Neutrophil (primary cell): Measurements from ENCODE around the gene BTD.

ENCODE experiments used
- H3K27ac ChIP-seq: fragments of 200-600 bp; sonication (generic); 2 replicates; pipeline ENCODE4 v1.5.1; 2016; ENCODE audit warnings: mild to moderate bottlenecking, moderate library complexity
- H3K27me3 ChIP-seq: fragments of 200-600 bp; sonication (generic); 2 replicates; pipeline ENCODE4 v1.6.0; 2016; ENCODE audit warnings: mild to moderate bottlenecking
- H3K36me3 ChIP-seq: fragments of 200-600 bp; sonication (generic); 2 replicates; pipeline ENCODE4 v1.5.1; 2017
- H3K4me1 ChIP-seq, 2 experiments: fragments of 200-600 bp in 1 of 2; sonication (generic) in 1 of 2; 1 replicate in 1 of 2; 2 replicates in 1 of 2; pipeline versions ENCODE4 v1.5.1 to v1.6.1; 2013 to 2016; ENCODE audit warnings: low read depth in 1 of 2, low read length in 1 of 2, mild to moderate bottlenecking in 1 of 2, moderate library complexity in 1 of 2; ENCODE audit not compliant: control insufficient read depth in 1 of 2, insufficient read depth in 1 of 2
- H3K4me3 ChIP-seq, 2 experiments: fragments of 200-600 bp in 1 of 2; sonication (generic) in 1 of 2; 1 replicate in 1 of 2; 2 replicates in 1 of 2; pipeline ENCODE4 v1.5.1; 2013 to 2016; ENCODE audit warnings: low read depth in 1 of 2, low read length in 1 of 2, mild to moderate bottlenecking in 1 of 2, moderate library complexity in 1 of 2
- H3K9me3 ChIP-seq: fragments of 200-600 bp; sonication (generic); 2 replicates; pipeline ENCODE4 v1.5.1; 2016
- TF ChIP-seq, protein P1 (sequence below): fragments of 200-600 bp; sonication (generic); IDR thresholded peaks from 2 replicates; pipeline ENCODE4 v1.5.1; 2016; ENCODE audit warnings: antibody characterized with exemption

The BTD gene

DNA sequence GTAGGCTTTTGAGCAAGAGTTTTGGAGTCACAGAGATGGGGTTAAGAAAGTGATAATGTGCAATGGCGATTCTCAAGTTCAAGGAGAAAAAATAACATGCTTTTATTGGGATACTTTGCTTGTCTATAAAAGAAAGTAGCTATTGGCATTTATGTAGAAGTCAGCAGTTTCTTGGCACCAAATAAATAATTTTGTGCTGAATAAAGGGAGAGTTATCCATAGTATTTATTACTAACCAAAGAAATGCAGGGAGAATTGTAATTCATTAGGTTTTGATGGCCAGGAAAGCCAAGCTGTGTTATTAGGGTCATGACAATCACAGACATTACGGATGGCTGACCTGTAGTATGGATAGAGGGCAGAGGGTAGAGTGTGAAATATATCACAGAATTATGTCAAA lies 33.1 kb downstream of the BTD start:
- Histone ChIP-seq H3K9me3 (no peaks in the 10 kb centered on the region), H3K4me1 (peaks cover 8 to 17% of the 10 kb centered on the region in 2 experiments), H3K27me3 (no peaks in the 10 kb centered on the region), H3K4me3 (no peak overlapping the region), H3K36me3 (peaks cover 11% of the 10 kb centered on the region), H3K27ac (no peak overlapping the region)
- TF ChIP-seq, protein P1, sequence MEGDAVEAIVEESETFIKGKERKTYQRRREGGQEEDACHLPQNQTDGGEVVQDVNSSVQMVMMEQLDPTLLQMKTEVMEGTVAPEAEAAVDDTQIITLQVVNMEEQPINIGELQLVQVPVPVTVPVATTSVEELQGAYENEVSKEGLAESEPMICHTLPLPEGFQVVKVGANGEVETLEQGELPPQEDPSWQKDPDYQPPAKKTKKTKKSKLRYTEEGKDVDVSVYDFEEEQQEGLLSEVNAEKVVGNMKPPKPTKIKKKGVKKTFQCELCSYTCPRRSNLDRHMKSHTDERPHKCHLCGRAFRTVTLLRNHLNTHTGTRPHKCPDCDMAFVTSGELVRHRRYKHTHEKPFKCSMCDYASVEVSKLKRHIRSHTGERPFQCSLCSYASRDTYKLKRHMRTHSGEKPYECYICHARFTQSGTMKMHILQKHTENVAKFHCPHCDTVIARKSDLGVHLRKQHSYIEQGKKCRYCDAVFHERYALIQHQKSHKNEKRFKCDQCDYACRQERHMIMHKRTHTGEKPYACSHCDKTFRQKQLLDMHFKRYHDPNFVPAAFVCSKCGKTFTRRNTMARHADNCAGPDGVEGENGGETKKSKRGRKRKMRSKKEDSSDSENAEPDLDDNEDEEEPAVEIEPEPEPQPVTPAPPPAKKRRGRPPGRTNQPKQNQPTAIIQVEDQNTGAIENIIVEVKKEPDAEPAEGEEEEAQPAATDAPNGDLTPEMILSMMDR: no peak

DNA sequence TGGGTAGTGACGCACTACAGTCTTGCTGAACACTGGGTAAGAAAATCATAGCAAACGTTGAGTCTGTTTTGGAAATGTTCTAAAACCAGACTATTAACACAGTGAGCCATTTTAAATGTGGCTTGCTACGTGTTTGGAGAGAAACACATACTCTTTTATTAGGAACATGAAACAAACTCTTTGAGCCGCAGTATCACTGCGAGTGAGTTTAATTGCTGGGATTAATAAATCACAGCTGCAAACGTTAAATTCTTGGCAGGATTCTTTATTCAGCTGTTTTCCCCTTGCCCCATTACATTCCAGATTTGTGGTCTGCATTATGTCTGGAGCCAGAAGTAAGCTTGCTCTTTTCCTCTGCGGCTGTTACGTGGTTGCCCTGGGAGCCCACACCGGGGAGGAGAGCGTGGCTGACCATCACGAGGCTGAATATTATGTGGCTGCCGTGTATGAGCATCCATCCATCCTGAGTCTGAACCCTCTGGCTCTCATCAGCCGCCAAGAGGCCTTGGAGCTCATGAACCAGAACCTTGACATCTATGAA lies 33.6 kb downstream of the BTD start:
- Histone ChIP-seq H3K9me3 (no peaks in the 10 kb centered on the region), H3K27me3 (no peaks in the 10 kb centered on the region), H3K4me1 (peaks cover 8 to 15% of the 10 kb centered on the region in 2 experiments), H3K27ac (no peak overlapping the region), H3K4me3 (no peak overlapping the region), H3K36me3 (peaks cover 11% of the 10 kb centered on the region)
- TF ChIP-seq, protein P1: no peak

DNA sequence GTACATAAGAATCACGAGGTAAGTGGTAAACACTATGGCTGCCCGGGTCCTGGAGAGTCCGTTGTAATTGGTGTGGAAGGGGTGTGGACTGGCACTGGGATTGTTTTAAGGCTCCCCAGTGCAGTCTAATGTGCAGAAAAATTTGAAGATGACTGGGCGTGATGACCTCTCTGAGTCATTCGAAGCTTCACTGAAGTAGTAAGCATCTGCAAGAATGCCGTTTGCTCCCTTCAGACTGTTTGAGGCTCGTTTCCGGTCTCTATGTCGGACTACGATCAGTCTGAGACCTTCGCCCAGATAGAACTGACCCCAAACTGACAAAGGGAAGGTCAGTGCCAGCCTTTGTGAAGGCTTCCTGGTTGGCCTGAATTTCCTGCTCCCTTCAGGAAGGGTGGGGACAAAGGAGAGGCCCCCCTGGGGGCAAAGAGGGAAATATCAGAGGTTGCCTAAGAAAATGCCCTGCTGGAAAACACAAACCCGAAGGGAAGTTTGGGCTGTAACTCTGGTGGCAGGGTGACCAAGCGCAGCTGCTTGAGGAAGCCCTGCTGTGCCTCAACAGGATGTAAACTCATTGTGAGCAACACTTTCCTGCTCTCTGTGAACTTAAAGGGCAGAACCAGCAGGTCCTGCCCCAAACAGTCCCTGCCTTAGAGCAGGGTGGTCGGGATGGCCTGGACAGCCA lies 34.6 kb downstream of the BTD start:
- no peaks in the 10 kb centered on the region for H3K9me3 ChIP-seq
- TF ChIP-seq, protein P1: no peak
- peaks cover 11% of the 10 kb centered on the region for H3K36me3 ChIP-seq
- peak overlapping the region; percentile 9 for H3K27ac ChIP-seq
- H3K27me3 ChIP-seq: no peaks in the 10 kb centered on the region
- H3K4me1 ChIP-seq: peaks cover 8 to 12% of the 10 kb centered on the region in 2 experiments
- H3K4me3 ChIP-seq: no peak overlapping the region

DNA sequence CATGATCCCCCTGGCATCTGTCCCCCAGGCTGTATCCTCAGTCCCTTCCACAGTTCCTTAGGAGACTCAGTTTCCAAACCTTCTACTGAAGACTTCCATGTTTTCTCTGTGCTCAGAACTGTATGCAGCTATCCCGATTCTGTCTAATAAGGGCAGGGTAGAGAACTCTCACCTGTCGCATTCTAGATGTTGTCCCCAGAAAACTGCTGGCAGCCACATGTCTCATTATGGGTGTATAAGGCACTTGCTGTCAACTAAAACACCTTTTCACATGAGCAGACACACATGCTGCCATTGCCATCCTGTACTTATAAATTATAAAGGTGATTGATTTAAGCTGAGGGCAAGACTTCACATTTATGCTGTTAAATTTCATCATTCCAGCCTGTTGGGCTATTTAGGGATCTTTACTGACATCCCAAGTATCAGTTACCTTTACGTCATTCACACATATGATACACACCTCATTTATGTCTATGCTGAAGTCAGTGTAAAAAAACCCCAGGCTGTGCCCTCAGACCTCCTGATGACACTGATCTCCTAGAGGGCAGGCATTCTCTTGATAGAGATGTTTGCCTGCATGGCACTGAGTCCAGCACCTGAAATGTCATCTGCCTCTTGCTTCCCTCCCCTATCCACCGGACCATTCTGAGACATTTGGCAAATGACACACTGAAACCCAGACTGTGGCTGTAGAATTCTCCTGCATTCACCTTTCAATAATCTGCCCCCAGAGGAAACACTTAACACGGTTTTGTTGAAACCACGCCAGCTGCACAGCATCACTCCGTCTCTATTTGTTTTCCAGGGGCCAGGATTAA lies 35.8 kb downstream of the BTD start:
- Histone ChIP-seq H3K4me3 (no peak overlapping the region), H3K27ac (no peak overlapping the region), H3K27me3 (no peaks in the 10 kb centered on the region), H3K9me3 (no peaks in the 10 kb centered on the region), H3K36me3 (peaks cover 15% of the 10 kb centered on the region), H3K4me1 (peaks cover 8 to 12% of the 10 kb centered on the region in 2 experiments)
- TF ChIP-seq, protein P1: no peak

DNA sequence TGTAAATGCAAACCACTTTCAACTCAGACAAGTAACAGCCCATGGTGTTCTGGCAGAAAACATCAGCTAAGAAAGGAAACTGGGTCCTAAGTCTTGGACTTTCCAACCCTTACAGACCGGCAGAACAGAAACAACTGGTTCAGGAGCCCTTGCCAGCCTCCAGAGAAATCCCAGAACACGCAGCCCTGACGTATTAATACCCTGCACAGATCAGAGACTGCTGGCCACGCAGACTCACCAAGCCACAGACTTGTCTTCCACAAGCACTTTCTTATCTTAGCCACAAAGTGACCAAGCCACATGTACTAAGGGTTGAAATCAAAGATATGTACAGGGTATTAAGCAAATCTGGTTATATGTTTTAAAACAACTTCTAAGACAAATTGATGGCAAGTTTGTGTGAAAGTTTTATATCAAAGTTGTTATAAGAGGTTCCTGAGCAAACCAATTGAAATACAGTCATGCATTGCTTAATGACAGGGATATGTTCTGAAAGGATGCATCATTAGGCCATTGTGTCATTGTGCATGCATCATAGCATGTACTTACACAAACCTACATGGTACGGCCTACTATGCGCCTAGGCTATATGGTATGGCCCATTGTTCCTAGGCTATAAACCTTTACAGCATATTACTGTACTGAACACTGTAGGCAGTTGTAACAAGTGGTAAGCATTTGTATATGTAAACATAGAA lies 36.8 kb downstream of the BTD start:
- Histone ChIP-seq H3K4me3 (no peak overlapping the region), H3K4me1 (peaks cover 8 to 12% of the 10 kb centered on the region in 2 experiments), H3K36me3 (peaks cover 15% of the 10 kb centered on the region), H3K27ac (no peak overlapping the region), H3K9me3 (no peaks in the 10 kb centered on the region), H3K27me3 (no peaks in the 10 kb centered on the region)
- TF ChIP-seq, protein P1: no peak
